ENCODE results near the gene FOXP1.

The FOXP1 gene

GRCh38 chr3:71402911-71403310 is 180.6 kb downstream of the FOXP1 start:
- H3K4me3 ChIP-seq (ENCODE audit: low read length) = no peak overlapping the region
- TF ChIP-seq CTCF (IDR thresholded peaks at IDR 0.05; ENCODE audit: insufficient read depth, low read depth, low read length, missing control alignments) = no peak
- DNase-seq (ENCODE audit: low read depth) = no peak

- H3K4me3 ChIP-seq (ENCODE audit: low read length) = no peak overlapping the region
- DNase-seq (ENCODE audit: low read depth) = no peak
- TF ChIP-seq CTCF (IDR thresholded peaks at IDR 0.05; ENCODE audit: insufficient read depth, low read depth, low read length, missing control alignments) = no peak
Observed at GRCh38 chr3:71402280-71402679, 181.2 kb downstream of the FOXP1 start.

GRCh38 chr3:71401695-71402231 is 181.8 kb downstream of the FOXP1 start:
- no peak for TF ChIP-seq CTCF (IDR thresholded peaks at IDR 0.05; ENCODE audit: insufficient read depth, low read depth, low read length, missing control alignments)
- no peak overlapping the region for H3K4me3 ChIP-seq (ENCODE audit: low read length)
- DNase-seq (ENCODE audit: low read depth) = no peak

- TF ChIP-seq CTCF (IDR thresholded peaks at IDR 0.05; ENCODE audit: insufficient read depth, low read depth, low read length, missing control alignments) = no peak
- DNase-seq (ENCODE audit: low read depth) = no peak
- no peak overlapping the region for H3K4me3 ChIP-seq (ENCODE audit: low read length)
Observed at GRCh38 chr3:71400986-71401451, 182.5 kb downstream of the FOXP1 start.

GRCh38 chr3:71399478-71399877 is 184.1 kb downstream of the FOXP1 start:
- H3K4me3 ChIP-seq (ENCODE audit: low read length) = no peak overlapping the region
- TF ChIP-seq CTCF (IDR thresholded peaks at IDR 0.05; ENCODE audit: insufficient read depth, low read depth, low read length, missing control alignments) = no peak
- DNase-seq (ENCODE audit: low read depth) = no peak

GRCh38 chr3:71398157-71398836 is 185.2 kb downstream of the FOXP1 start:
- DNase-seq (ENCODE audit: low read depth) = no peak
- no peak overlapping the region for H3K4me3 ChIP-seq (ENCODE audit: low read length)
- TF ChIP-seq CTCF (IDR thresholded peaks at IDR 0.05; ENCODE audit: insufficient read depth, low read depth, low read length, missing control alignments) = no peak

- no peak overlapping the region for H3K4me3 ChIP-seq (ENCODE audit: low read length)
- DNase-seq (ENCODE audit: low read depth) = no peak
- TF ChIP-seq CTCF (IDR thresholded peaks at IDR 0.05; ENCODE audit: insufficient read depth, low read depth, low read length, missing control alignments) = no peak
Observed at GRCh38 chr3:71397726-71398125, 185.8 kb downstream of the FOXP1 start.

All from epithelial cell of esophagus (primary cell).